Skeletal muscle cell (primary cell): ENCODE data around the gene PPP4R1.

Experiments used
- DNase-seq: peaks from one replicate; pipeline ENCODE4 v3.0.0-alpha.2; 2010; ENCODE audit warnings: low read depth
- H3K4me3 ChIP-seq: 2 replicates; pipeline ENCODE4 v1.5.1; 2011; ENCODE audit warnings: low read depth, mild to moderate bottlenecking, control low read depth, low read length, moderate library complexity

PPP4R1 gene

DNA sequence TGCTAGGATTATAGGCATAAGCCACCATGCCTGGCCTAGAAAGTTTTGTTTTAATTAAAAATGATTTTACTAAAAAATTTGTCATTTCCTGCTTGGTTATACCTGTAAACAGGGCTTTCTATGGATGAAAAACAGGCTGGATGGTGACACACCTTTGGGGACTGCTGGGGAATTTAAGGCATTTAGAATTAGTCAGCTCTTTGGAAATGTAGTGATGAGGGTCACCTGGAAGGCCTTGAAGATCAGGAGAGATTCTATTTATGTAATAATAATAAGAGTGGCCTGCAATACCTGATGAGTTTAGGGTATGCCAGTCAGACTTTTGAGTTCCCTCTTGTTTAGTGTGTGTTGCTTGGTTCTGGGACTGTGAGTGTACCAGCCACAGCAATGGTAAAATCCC is 87.9 kb downstream of the PPP4R1 start:
- no peak for DNase-seq
- no peak overlapping the region for H3K4me3 ChIP-seq

DNA sequence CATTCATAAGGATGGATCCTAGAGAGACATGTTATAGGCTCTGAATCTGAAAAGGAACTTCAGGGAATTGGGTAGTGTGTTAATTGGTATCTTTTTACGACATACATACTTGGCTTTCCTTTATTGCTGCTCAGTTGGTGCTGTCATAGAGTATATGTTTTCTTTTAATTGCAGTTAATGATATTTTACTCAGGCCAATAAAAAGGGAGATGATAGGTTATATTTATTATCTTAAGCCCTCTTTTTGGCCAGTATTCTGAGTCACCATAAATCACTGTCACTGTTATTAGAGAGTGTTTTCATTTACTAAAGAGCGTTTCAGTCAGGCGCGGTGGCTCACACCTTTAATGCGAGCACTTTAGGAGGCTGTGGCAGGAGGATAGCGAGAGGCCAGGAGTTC is 91.4 kb downstream of the PPP4R1 start:
- H3K4me3 ChIP-seq: no peak overlapping the region
- DNase-seq: no peak

DNA sequence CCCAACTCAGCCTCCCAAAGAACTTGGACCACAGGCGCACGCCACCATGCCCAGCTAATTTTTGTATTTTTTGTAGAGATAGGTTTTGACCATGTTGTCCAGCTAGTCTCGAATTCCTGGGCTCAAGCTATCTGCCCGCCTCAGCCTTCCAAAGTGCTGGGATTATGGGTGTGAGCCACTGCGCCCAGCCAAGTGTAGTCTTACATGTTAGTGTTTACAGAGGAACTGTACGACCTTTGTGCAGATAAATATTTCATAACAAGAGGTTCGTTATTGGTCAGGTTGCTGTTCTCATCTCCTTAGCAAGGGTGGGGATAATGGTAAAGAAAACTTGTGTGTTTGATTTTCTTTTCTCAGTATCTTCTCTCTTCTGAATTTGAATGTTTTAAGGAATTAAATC is 92.6 kb downstream of the PPP4R1 start:
- H3K4me3 ChIP-seq: no peak overlapping the region
- no peak for DNase-seq

DNA sequence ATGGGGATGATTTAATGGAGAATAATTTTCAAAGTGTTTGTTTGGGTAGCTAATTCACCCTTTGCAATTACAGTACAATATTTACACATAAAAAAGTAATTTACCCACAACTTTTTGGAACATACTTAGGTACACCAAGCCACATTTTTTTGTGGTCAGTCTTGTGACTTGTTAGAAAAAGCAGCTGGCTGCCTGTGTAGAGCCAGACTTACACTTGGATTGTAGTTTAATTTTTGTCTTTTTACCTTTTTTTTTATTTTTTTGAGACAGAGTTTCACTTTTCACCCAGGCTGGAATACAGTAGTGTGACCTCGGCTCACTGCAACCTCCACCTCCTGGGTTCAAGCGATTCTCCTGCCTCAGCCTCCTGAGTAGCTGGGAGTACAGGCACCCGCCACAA is 93.7 kb downstream of the PPP4R1 start:
- no peak overlapping the region for H3K4me3 ChIP-seq
- no peak for DNase-seq

DNA sequence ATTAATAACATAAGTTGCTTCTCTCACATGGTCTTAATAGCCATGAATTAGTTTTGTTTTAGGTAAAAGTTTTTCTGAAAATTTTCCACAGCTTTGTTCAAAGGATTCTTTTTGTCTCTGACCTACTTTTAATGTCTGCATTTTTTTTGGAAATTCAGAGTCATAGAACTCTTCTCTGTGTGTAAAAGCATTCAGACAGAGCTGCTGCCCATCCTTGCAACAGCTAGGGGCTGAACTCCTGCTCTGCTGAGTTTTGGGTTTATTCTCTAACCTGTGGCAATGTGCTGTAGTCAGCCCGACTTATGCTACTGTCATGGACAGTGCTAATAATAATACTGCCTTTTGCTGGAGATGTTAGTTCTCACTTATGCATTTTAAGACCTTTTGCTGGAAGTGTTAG is 95.0 kb downstream of the PPP4R1 start:
- no peak for DNase-seq
- H3K4me3 ChIP-seq: no peak overlapping the region

DNA sequence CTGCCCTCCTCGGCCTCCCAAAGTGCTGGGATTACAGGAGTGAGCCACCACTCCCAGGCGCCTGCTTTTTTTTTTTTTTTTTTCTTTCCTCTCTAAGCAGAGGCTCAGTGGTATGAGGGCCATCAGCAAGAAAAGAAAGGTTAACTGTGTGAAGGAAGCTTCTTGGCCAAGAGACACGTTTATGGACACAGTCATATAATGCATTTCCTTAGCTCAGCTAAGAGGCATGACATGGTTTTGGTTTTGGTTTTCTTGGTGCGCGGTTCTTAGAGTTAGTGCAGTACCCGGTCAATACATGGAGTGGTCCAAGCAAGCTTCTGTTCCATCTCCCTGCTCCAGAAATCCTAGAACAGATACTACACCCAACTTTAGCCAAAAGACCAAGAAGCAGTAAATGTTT is 96.5 kb downstream of the PPP4R1 start:
- DNase-seq: no peak
- no peak overlapping the region for H3K4me3 ChIP-seq

DNA sequence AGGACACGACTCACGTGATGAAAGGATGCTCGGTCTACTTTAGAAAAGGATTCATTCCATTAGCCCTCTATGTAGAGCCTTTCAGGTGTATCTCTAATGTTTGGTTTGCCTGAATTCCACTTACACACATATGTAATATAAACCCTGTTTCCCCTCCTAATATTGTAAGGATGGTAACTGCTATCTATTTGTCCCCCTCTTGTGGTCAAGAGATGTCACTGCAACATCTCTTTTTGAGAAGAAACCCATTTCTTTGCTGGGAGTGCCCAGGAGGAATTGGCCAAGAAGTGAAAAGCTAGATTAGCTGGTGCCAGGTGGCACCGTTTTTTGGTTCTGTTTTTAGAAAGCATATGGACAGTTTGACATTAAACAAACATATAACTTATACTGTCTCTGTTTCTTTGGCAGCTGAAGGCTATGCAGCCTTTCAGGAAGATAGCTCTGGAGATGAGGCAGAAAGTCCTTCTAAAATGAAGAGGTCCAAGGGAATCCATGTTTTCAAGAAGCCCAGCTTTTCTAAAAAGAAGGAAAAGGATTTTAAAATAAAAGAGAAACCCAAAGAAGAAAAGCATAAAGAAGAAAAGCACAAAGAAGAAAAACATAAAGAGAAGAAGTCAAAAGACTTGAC is 97.8 kb downstream of the PPP4R1 start:
- DNase-seq: no peak

DNA sequence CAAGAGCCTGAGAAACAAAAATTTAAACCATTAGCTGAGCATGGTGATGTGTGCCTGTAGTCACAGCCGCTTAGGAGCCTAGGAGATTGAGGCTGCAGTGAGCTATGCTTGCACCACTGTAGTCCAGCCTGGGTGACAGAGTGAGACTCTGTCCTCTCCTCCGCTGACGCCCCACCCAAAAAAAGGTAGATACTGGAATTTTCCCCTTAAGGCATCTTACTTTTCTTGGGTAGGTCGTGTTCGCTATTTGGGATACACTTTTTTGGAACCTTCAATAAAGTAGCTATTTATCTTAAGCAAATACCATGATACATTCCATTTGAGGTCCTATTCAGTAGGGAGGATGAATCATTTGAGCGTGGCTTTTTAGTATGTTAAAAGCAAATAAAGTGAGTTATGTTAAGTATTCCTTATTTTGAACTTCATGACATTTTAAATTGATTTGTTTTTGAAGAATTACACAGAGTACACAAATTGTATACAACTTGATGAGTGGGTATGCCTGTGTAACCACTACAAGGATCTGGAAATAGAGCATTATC is 100.3 kb downstream of the PPP4R1 start:
- DNase-seq: peak; percentile 25
- H3K4me3 ChIP-seq: no peak overlapping the region

More for the DNA sequence above, 97.8 kb downstream of the PPP4R1 start:
- H3K4me3 ChIP-seq: no peak overlapping the region

DNA sequence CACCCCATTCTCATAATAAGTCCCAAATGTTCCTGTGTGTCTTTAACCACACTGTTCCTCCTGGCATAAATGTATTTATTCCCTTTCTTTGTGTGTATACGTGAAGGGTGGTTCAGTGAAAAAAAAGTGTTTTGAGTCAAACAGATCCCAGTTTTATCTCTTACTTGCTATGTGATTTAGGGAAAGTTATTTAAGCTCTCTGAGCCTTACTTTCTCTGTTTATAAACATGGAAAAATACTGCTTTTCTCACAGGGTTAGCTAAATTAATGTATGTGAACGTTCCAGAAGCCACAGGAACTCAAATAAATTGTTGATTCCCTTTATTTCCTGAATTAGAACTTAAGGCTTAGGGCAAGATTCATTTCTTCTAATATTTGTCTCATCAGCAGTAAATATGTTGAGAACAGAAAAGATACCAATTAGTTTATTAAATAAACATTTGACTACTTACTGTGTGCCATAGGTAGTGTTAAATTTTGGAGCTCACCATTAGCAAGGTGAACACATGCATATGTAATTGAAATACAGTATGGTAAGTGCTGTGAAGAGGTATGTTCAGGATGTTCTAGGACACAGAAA is 105.8 kb downstream of the PPP4R1 start:
- H3K4me3 ChIP-seq: no peak overlapping the region
- DNase-seq: no peak

DNA sequence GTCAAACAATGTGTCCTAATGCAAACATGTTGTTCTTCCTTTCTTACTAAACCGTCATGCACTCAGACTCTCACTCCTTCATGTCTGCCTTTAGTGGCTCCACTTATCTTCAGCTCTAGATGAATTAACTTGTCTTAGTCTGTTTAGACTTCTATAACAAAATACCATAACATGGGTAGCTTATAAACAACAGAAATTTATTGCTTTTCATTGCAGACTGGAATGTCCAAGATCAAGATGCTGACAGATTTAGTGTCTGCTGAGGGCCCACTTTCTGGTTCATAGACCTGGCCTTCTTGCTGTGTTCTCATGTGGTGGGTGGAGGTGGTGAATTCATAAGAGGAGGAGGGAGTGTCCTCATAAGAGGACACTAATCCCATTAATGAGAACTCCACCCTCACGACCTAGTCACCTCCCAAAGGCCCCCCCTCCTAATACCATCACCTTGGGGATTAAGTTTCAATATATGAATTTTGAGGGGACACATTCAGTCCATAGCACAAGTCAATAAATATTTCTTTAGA is 106.7 kb downstream of the PPP4R1 start:
- DNase-seq: no peak
- H3K4me3 ChIP-seq: no peak overlapping the region

DNA sequence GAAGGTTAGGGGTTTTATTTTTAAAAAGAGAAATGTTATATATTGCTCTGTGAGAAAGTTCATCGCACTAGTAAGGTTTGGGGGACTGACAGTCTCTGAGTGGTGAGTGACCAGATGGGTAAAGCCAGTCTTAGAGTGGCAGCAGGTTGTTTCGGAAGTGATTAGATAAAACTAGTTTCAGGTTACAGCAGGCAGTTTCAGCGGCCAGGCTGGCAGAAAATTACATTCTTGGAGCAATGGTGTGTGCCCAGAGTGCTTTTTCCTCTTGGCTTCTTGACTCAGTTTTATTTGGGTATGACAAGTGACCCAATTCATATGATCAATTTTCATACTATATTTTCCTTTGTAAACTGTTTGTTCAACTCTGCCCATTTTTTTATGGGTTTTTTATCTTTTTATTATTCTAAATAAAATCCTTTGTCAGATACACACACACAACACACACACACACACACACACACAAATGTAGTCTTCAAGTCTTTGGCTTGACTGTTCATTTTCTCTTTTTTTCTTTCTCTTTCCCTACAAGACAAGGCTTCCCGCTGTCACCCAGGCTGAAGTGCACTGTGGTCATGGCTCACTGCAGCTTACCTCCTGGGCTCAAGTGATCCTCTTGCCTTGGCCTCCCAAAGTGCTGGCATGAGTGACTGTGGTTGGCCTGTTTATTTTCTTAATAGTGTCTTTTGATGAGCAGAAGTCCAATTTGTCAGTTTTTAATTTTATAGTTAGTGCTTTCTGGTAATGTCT is 108.1 kb downstream of the PPP4R1 start:
- no peak overlapping the region for H3K4me3 ChIP-seq
- DNase-seq: no peak
